Thoracic aorta (tissue), 2 donors: Measurements from ENCODE around the gene S100A3. TPM values are rescaled to one million over a fixed set of nuclear protein-coding genes. Genes with fewer than 3 reads are reported as not detected.

Source experiments
- ATAC-seq: fragments of 150-250 bp; one replicate; pipeline ENCODE4 v1.8.0; 2017; ENCODE audit warnings: low read depth; ENCODE audit not compliant: insufficient number of reproducible peaks, low FRiP score
- DNase-seq: peaks from one replicate; pipeline ENCODE4 v3.0.0-alpha.2; 2020; ENCODE audit warnings: low spot score
- H3K27ac ChIP-seq, 2 donors: fragments of 200-600 bp; sonication (generic); 1 replicate in 1 of 2; 2 replicates in 1 of 2; pipeline ENCODE4 v1.5.1; 2016; ENCODE audit warnings: mild to moderate bottlenecking in 2 of 2, moderate library complexity in 2 of 2
- H3K27me3 ChIP-seq: fragments of 200-600 bp; sonication (generic); replicated peaks from 2 replicates; pipeline ENCODE4 v1.6.0; 2016; ENCODE audit warnings: mild to moderate bottlenecking; ENCODE audit not compliant: insufficient read depth
- H3K36me3 ChIP-seq: fragments of 200-600 bp; sonication (generic); one replicate; pipeline ENCODE4 v1.5.1; 2016
- H3K4me1 ChIP-seq, 2 donors: fragments of 200-600 bp; sonication (generic); 1 replicate in 1 of 2; 2 replicates in 1 of 2; pipeline versions ENCODE4 v1.5.1 to v1.6.0; 2016; ENCODE audit warnings: low read depth in 2 of 2, mild to moderate bottlenecking in 1 of 2; ENCODE audit not compliant: control insufficient read depth in 1 of 2
- H3K4me3 ChIP-seq: fragments of 200-600 bp; sonication (generic); 2 replicates; pipeline ENCODE4 v1.5.1; 2016; ENCODE audit warnings: mild to moderate bottlenecking
- H3K9me3 ChIP-seq: fragments of 200-600 bp; sonication (generic); 2 replicates; pipeline ENCODE4 v1.5.1; 2016
- total RNA-seq, 2 donors: library from RNA; depleted of rRNA; stranded (reverse); fragments of >200 nt; gene quantifications; one replicate each; pipeline versions ENCODE4 v1.1.0 to v1.2.3, GENCODE V29; 2016
- TF ChIP-seq, protein P1 (sequence below): fragments of 200-600 bp; sonication (generic); IDR thresholded peaks from one replicate; pipeline ENCODE4 v1.5.1; 2019; ENCODE audit warnings: antibody characterized with exemption

Gene S100A3
- total RNA-seq, 2 donors from 2014 or later: 3.1 to 25.0 TPM

DNA sequence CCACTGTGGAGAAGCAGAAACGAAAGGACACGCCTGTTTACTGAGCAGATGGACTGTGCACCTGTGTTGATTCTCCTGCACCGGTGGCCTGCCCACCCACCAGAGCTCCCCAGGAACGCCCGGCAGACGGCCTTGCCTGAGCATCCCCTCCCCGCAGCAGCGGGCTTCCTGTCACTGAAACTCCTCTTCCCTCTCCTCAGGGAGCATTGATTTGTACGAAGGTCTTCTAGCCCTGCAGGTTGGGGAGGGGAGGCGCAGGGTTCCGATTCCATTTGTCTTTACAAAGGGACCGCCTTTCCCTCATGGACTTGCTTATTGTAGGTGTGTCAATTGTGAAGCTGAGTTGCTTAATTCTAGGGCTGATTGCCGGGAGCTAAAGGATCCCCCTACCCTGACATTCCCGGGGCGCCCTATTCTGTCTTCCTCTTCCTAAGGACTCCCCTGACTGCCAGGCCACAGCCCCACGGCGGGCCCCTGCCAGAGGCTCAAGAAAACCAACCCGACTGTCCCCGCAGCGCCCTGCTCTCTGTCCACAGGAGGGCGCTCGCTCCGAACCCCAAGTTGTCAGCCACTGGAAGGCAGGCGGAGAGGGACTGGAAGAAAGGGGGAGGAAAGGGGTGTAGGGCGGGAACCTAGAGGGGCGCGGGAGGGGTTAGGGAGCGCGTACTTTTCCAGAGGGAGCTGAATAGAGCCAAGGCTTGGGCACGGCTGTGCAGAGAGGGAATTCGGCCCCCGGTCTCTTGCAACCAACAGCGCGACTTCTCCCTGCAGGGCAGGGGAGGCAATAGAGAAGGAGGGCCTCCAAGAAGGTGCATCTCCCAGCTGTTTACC lies 16.1 kb downstream of the S100A3 start:
- no peaks in the 10 kb centered on the region for H3K36me3 ChIP-seq
- H3K4me3 ChIP-seq: peak overlapping the region; percentile 89
- TF ChIP-seq, protein P1, sequence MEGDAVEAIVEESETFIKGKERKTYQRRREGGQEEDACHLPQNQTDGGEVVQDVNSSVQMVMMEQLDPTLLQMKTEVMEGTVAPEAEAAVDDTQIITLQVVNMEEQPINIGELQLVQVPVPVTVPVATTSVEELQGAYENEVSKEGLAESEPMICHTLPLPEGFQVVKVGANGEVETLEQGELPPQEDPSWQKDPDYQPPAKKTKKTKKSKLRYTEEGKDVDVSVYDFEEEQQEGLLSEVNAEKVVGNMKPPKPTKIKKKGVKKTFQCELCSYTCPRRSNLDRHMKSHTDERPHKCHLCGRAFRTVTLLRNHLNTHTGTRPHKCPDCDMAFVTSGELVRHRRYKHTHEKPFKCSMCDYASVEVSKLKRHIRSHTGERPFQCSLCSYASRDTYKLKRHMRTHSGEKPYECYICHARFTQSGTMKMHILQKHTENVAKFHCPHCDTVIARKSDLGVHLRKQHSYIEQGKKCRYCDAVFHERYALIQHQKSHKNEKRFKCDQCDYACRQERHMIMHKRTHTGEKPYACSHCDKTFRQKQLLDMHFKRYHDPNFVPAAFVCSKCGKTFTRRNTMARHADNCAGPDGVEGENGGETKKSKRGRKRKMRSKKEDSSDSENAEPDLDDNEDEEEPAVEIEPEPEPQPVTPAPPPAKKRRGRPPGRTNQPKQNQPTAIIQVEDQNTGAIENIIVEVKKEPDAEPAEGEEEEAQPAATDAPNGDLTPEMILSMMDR: peak; percentile 92
- H3K9me3 ChIP-seq: no peaks in the 10 kb centered on the region
- H3K27me3 ChIP-seq: no peaks in the 10 kb centered on the region
- peak overlapping the region; percentile 100 for H3K27ac ChIP-seq
- H3K4me1 ChIP-seq: peaks cover 0 to 51% of the 10 kb centered on the region in 2 donors
- peak; percentile 56 for ATAC-seq
- DNase-seq: peak; percentile 60

DNA sequence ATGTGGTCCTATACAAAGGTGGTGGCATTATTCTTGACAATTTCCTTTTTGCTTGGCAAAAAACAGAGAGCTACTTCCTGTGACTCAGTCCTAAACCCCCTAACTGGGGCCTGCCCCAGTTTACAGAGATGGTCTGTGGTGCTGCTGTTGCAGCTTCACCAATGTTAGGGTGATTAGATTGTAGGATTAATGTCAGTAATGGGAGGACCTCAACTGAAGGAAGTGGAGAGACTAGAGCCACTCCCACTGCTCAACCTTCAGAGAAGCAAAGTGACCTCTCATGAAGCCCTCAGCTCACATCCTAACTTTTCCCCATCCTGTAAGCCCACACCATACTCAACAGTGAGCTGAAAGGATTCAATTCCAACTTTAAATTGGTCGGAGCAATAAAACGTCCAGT lies 16.9 kb downstream of the S100A3 start:
- ATAC-seq (no peak), DNase-seq (no peak)
- no peaks in the 10 kb centered on the region for H3K27me3 ChIP-seq
- H3K9me3 ChIP-seq: no peaks in the 10 kb centered on the region
- TF ChIP-seq, protein P1: no peak
- H3K36me3 ChIP-seq: no peaks in the 10 kb centered on the region
- peaks cover 0 to 54% of the 10 kb centered on the region in 2 donors for H3K4me1 ChIP-seq
- H3K4me3 ChIP-seq: no peak overlapping the region
- peak overlapping the region; percentile 15 to 100 for H3K27ac ChIP-seq

DNA sequence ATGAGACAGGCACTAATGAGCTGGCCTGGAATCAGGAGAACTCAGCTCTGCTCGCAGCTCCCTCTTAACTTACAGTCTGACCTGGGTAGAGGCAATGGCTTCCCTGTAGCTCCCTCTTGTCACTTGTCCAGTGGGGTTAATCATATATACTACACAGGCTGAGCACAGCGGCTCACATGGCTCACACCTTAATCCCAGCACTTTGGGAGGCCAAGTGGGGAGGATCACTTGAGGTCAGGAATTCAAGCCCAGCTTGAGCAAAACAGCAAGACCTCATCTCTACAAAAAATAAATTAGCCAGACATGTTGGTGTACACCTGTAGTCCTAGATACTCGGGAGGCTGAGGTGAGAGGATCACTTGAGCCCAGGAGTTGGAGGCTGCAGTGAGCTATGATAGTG lies 17.4 kb downstream of the S100A3 start:
- peaks cover 0 to 56% of the 10 kb centered on the region in 2 donors for H3K4me1 ChIP-seq
- no peak for ATAC-seq
- H3K9me3 ChIP-seq: no peaks in the 10 kb centered on the region
- H3K36me3 ChIP-seq: no peaks in the 10 kb centered on the region
- no peaks in the 10 kb centered on the region for H3K27me3 ChIP-seq
- TF ChIP-seq, protein P1: no peak
- H3K4me3 ChIP-seq: no peak overlapping the region
- peak overlapping the region; percentile 15 to 100 for H3K27ac ChIP-seq
- no peak for DNase-seq

DNA sequence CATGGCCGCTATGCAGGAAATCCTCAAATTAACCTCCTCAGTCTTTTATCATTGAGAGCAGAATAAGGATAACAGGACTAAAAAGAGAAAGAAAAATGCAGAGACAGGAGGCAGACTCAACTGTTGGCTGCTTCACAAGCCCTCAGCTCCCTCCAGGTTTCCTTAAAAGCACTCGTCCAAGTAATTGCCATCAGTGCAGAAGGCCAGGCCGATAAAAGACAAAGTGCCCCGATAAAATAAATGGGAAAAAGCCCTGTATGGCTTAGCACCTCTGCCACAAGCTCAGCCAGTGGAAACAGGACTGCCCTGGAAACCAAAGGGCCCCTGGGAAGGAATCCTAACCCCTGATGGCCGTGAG lies 21.4 kb downstream of the S100A3 start:
- H3K4me1 ChIP-seq: peaks cover 7 to 35% of the 10 kb centered on the region in 2 donors
- no peaks in the 10 kb centered on the region for H3K9me3 ChIP-seq
- no peak overlapping the region for H3K4me3 ChIP-seq
- ATAC-seq (no peak), DNase-seq (no peak)
- no peaks in the 10 kb centered on the region for H3K27me3 ChIP-seq
- H3K36me3 ChIP-seq: no peaks in the 10 kb centered on the region
- TF ChIP-seq, protein P1: no peak
- peak overlapping the region; percentile 30 to 53 for H3K27ac ChIP-seq

DNA sequence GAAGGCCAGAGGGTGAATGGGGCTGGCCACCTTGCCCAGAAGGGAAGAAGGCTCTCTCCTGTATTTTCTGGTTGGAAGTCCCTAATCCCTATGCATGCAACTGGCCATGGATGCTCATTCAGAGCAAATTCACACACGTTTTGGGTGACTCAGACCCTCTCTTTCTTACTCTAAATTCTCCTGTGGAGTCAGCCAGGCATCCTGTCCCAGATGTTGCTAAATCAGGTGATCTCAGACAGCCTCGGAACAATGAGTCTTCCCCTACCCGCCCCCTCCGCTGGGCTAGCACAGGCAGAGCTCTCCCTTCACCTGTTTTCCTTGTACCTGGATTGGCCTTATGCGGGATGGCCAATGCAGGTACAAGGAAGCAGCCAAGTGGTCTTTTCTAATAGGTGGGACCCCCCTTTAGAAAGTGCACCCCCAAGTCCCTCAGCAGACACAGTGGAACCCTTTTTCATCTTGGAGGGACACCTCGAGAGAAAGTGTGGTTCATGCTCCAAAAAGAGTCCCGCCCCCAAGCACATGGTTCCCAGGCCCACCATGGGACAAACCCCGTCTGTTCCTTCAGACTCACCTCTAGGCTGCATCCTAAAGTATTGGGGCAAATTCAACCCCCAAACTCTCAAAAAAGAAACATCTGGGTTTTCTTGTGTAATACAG lies 21.9 kb downstream of the S100A3 start:
- TF ChIP-seq, protein P1: no peak
- Histone ChIP-seq H3K36me3 (no peaks in the 10 kb centered on the region), H3K27ac (peak overlapping the region; percentile 30 to 53), H3K9me3 (no peaks in the 10 kb centered on the region), H3K4me3 (no peak overlapping the region), H3K27me3 (no peaks in the 10 kb centered on the region), H3K4me1 (peaks cover 7 to 30% of the 10 kb centered on the region in 2 donors)
- ATAC-seq: no peak
- DNase-seq: no peak
